ENCODE results near the gene NACA.
A peak's percentile ranks its signal among the peaks of the same experiment; 100 is the strongest.
"Not testable (repeated sequence)": the region's sequence is repeated elsewhere in the genome, so short reads cannot be mapped to it uniquely, and the experiment has no call there.

NACA gene

GRCh38 chr12:56758728-56759262 lies 33.7 kb upstream of the NACA start:
- Histone ChIP-seq H3K27ac (ENCODE audit: insufficient read depth, low read depth, low read length, poor library complexity, severe bottlenecking) (no peak overlapping the region), H3K36me3 (ENCODE audit: control insufficient read depth, insufficient read depth, low read length) (no peaks in the 10 kb centered on the region), H3K4me1 (ENCODE audit: control insufficient read depth, insufficient read depth, low read length) (no peaks in the 10 kb centered on the region), H3K27me3 (ENCODE audit: control insufficient read depth, insufficient read depth, low read length, poor library complexity, severe bottlenecking) (no peaks in the 10 kb centered on the region), H3K9me3 (ENCODE audit: control insufficient read depth, low read length) (no peaks in the 10 kb centered on the region), H3K4me3 (ENCODE audit: insufficient read depth, low read depth, low read length) (no peak overlapping the region)
- WGBS, 2 experiments = 93 to 97% methylated on average over 3 of the region's 3 CpGs

GRCh38 chr12:56757971-56758370 lies 32.9 kb upstream of the NACA start:
- not testable (repeated sequence) for H3K4me1 ChIP-seq (ENCODE audit: control insufficient read depth, insufficient read depth, low read length); H3K27me3 ChIP-seq (ENCODE audit: control insufficient read depth, insufficient read depth, low read length, poor library complexity, severe bottlenecking); H3K9me3 ChIP-seq (ENCODE audit: control insufficient read depth, low read length); H3K36me3 ChIP-seq (ENCODE audit: control insufficient read depth, insufficient read depth, low read length); H3K4me3 ChIP-seq (ENCODE audit: insufficient read depth, low read depth, low read length); H3K27ac ChIP-seq (ENCODE audit: insufficient read depth, low read depth, low read length, poor library complexity, severe bottlenecking)
- WGBS, 2 experiments = 60 to 100% methylated on average over 1 of the region's 1 CpG

- WGBS, 2 experiments = 95 to 100% methylated on average over 1 of the region's 1 CpG
- Histone ChIP-seq H3K27me3 (ENCODE audit: control insufficient read depth, insufficient read depth, low read length, poor library complexity, severe bottlenecking) (no peaks in the 10 kb centered on the region), H3K36me3 (ENCODE audit: control insufficient read depth, insufficient read depth, low read length) (no peaks in the 10 kb centered on the region), H3K4me1 (ENCODE audit: control insufficient read depth, insufficient read depth, low read length) (no peaks in the 10 kb centered on the region), H3K27ac (ENCODE audit: insufficient read depth, low read depth, low read length, poor library complexity, severe bottlenecking) (no peak overlapping the region), H3K4me3 (ENCODE audit: insufficient read depth, low read depth, low read length) (no peak overlapping the region), H3K9me3 (ENCODE audit: control insufficient read depth, low read length) (no peaks in the 10 kb centered on the region)
Measured at GRCh38 chr12:56753566-56753965, 28.5 kb upstream of the NACA start.

GRCh38 chr12:56751712-56752598 lies 26.9 kb upstream of the NACA start, which contains the start of gene PRIM1:
PRIM1 (minus strand) TSS chr12:56752323; CDS start chr12:56752298, 25 bp downstream.
- Histone ChIP-seq H3K27me3 (ENCODE audit: control insufficient read depth, insufficient read depth, low read length, poor library complexity, severe bottlenecking) (no peaks in the 10 kb centered on the region), H3K4me3 (ENCODE audit: insufficient read depth, low read depth, low read length) (peak within 1 kb of the TSS; percentile 70), H3K27ac (ENCODE audit: insufficient read depth, low read depth, low read length, poor library complexity, severe bottlenecking) (peak within 1 kb of the TSS; percentile 93), H3K9me3 (ENCODE audit: control insufficient read depth, low read length) (no peaks in the 10 kb centered on the region), H3K4me1 (ENCODE audit: control insufficient read depth, insufficient read depth, low read length) (no peaks in the 10 kb centered on the region), H3K36me3 (ENCODE audit: control insufficient read depth, insufficient read depth, low read length) (peaks cover 6% of the 10 kb centered on the region)
- 1% methylated on average over 62 to 63 of the region's 64 CpGs for WGBS, 2 experiments

GRCh38 chr12:56750596-56750995 lies 25.5 kb upstream of the NACA start:
- peak overlapping the region; percentile 70 for H3K4me3 ChIP-seq (ENCODE audit: insufficient read depth, low read depth, low read length)
- 91 to 93% methylated on average over 12 to 13 of the region's 13 CpGs for WGBS, 2 experiments
- H3K27ac ChIP-seq (ENCODE audit: insufficient read depth, low read depth, low read length, poor library complexity, severe bottlenecking); H3K9me3 ChIP-seq (ENCODE audit: control insufficient read depth, low read length); H3K27me3 ChIP-seq (ENCODE audit: control insufficient read depth, insufficient read depth, low read length, poor library complexity, severe bottlenecking); H3K4me1 ChIP-seq (ENCODE audit: control insufficient read depth, insufficient read depth, low read length): not testable (repeated sequence)
- peaks cover 10% of the 10 kb centered on the region for H3K36me3 ChIP-seq (ENCODE audit: control insufficient read depth, insufficient read depth, low read length)

- H3K4me1 ChIP-seq (ENCODE audit: control insufficient read depth, insufficient read depth, low read length) = no peaks in the 10 kb centered on the region
- no peaks in the 10 kb centered on the region for H3K27me3 ChIP-seq (ENCODE audit: control insufficient read depth, insufficient read depth, low read length, poor library complexity, severe bottlenecking)
- no peaks in the 10 kb centered on the region for H3K9me3 ChIP-seq (ENCODE audit: control insufficient read depth, low read length)
- H3K27ac ChIP-seq (ENCODE audit: insufficient read depth, low read depth, low read length, poor library complexity, severe bottlenecking) = no peak overlapping the region
- no peak overlapping the region for H3K4me3 ChIP-seq (ENCODE audit: insufficient read depth, low read depth, low read length)
- peaks cover 17% of the 10 kb centered on the region for H3K36me3 ChIP-seq (ENCODE audit: control insufficient read depth, insufficient read depth, low read length)
Measured at GRCh38 chr12:56749853-56750252, 24.8 kb upstream of the NACA start.

GRCh38 chr12:56749359-56749758 lies 24.3 kb upstream of the NACA start:
- Histone ChIP-seq H3K27ac (ENCODE audit: insufficient read depth, low read depth, low read length, poor library complexity, severe bottlenecking) (no peak overlapping the region), H3K4me1 (ENCODE audit: control insufficient read depth, insufficient read depth, low read length) (no peaks in the 10 kb centered on the region), H3K36me3 (ENCODE audit: control insufficient read depth, insufficient read depth, low read length) (peaks cover 22% of the 10 kb centered on the region), H3K27me3 (ENCODE audit: control insufficient read depth, insufficient read depth, low read length, poor library complexity, severe bottlenecking) (no peaks in the 10 kb centered on the region), H3K9me3 (ENCODE audit: control insufficient read depth, low read length) (no peaks in the 10 kb centered on the region), H3K4me3 (ENCODE audit: insufficient read depth, low read depth, low read length) (no peak overlapping the region)
- WGBS, 2 experiments = 100% methylated on average over 1 to 2 of the region's 2 CpGs

- no peaks in the 10 kb centered on the region for H3K9me3 ChIP-seq (ENCODE audit: control insufficient read depth, low read length)
- no peaks in the 10 kb centered on the region for H3K27me3 ChIP-seq (ENCODE audit: control insufficient read depth, insufficient read depth, low read length, poor library complexity, severe bottlenecking)
- peaks cover 2% of the 10 kb centered on the region for H3K4me1 ChIP-seq (ENCODE audit: control insufficient read depth, insufficient read depth, low read length)
- no peak overlapping the region for H3K4me3 ChIP-seq (ENCODE audit: insufficient read depth, low read depth, low read length)
- WGBS, 2 experiments = 96 to 97% methylated on average over 11 of the region's 11 CpGs
- H3K36me3 ChIP-seq (ENCODE audit: control insufficient read depth, insufficient read depth, low read length) = peaks cover 24% of the 10 kb centered on the region
- H3K27ac ChIP-seq (ENCODE audit: insufficient read depth, low read depth, low read length, poor library complexity, severe bottlenecking) = no peak overlapping the region
Measured at GRCh38 chr12:56728139-56728861, 3.2 kb upstream of the NACA start.

GRCh38 chr12:56726196-56726675 lies 1.1 kb upstream of the NACA start:
- not testable (repeated sequence) for H3K9me3 ChIP-seq (ENCODE audit: control insufficient read depth, low read length); H3K27me3 ChIP-seq (ENCODE audit: control insufficient read depth, insufficient read depth, low read length, poor library complexity, severe bottlenecking)
- Histone ChIP-seq H3K27ac (ENCODE audit: insufficient read depth, low read depth, low read length, poor library complexity, severe bottlenecking) (peak overlapping the region; percentile 96), H3K4me1 (ENCODE audit: control insufficient read depth, insufficient read depth, low read length) (peaks cover 16% of the 10 kb centered on the region), H3K36me3 (ENCODE audit: control insufficient read depth, insufficient read depth, low read length) (peaks cover 18% of the 10 kb centered on the region), H3K4me3 (ENCODE audit: insufficient read depth, low read depth, low read length) (peak overlapping the region; percentile 97)
- WGBS, 2 experiments = 93 to 94% methylated on average over 15 of the region's 15 CpGs

GRCh38 chr12:56725723-56726102 lies 614 bp upstream of the NACA start:
- peak overlapping the region; percentile 96 for H3K27ac ChIP-seq (ENCODE audit: insufficient read depth, low read depth, low read length, poor library complexity, severe bottlenecking)
- H3K4me3 ChIP-seq (ENCODE audit: insufficient read depth, low read depth, low read length) = peak overlapping the region; percentile 97
- peaks cover 17% of the 10 kb centered on the region for H3K36me3 ChIP-seq (ENCODE audit: control insufficient read depth, insufficient read depth, low read length)
- peaks cover 21% of the 10 kb centered on the region for H3K4me1 ChIP-seq (ENCODE audit: control insufficient read depth, insufficient read depth, low read length)
- WGBS, 2 experiments = 56 to 59% methylated on average over 7 of the region's 7 CpGs
- H3K9me3 ChIP-seq (ENCODE audit: control insufficient read depth, low read length) = no peaks in the 10 kb centered on the region
- no peaks in the 10 kb centered on the region for H3K27me3 ChIP-seq (ENCODE audit: control insufficient read depth, insufficient read depth, low read length, poor library complexity, severe bottlenecking)

Measured in ectodermal cell (in vitro differentiated cells).